CD4-positive, alpha-beta memory T cell (primary cell): ENCODE data around the gene SPTSSB. TPM values are rescaled to one million over a fixed set of nuclear protein-coding genes. Genes with fewer than 3 reads are reported as not detected.

Experiments
- CTCF ChIA-PET: fragments of 350-600 bp; sonication (Branson Sonifier 250); formaldehyde crosslinking; loops from one replicate; lab custom pipeline; 2021; ENCODE audit warnings: inconsistent platforms; ENCODE audit not compliant: partially characterized antibody; lab: Charles Lee
- POLR2A ChIA-PET: fragments of 350-600 bp; sonication (Branson Sonifier 250); formaldehyde crosslinking; loops from one replicate; lab custom pipeline; 2021; ENCODE audit not compliant: partially characterized antibody; lab: Charles Lee
- DNase-seq, 5 donors: peaks; one replicate each; pipeline versions ENCODE4 v3.0.0 to v3.0.0-alpha.2; 2020 to 2022; ENCODE audit warnings: mixed read lengths in 1 of 5
- H3K27ac ChIP-seq: one replicate; pipeline ENCODE4 v1.7.0; 2013; ENCODE audit warnings: low read depth, low read length
- H3K27me3 ChIP-seq: 2 replicates; pipeline ENCODE4 v1.7.0; 2013; ENCODE audit warnings: mild to moderate bottlenecking, low read length, moderate library complexity; ENCODE audit not compliant: insufficient read depth
- H3K36me3 ChIP-seq: 2 replicates; pipeline ENCODE4 v1.7.0; 2013; ENCODE audit warnings: mild to moderate bottlenecking, low read length, moderate library complexity; ENCODE audit not compliant: insufficient read depth
- H3K4me1 ChIP-seq: 2 replicates; pipeline ENCODE4 v1.7.0; 2013; ENCODE audit warnings: mild to moderate bottlenecking, low read length, moderate library complexity; ENCODE audit not compliant: insufficient read depth
- H3K4me3 ChIP-seq, 2 donors: one replicate each; pipeline ENCODE4 v1.7.0; 2013; ENCODE audit warnings: low read length in 2 of 2, mild to moderate bottlenecking in 1 of 2
- H3K9me3 ChIP-seq, 2 donors: one replicate each; pipeline ENCODE4 v1.7.0; 2013; ENCODE audit warnings: low read length in 2 of 2, control low read depth in 1 of 2; ENCODE audit not compliant: control insufficient read depth in 1 of 2
- H3K27ac Mint-ChIP-seq, 7 donors: one replicate each; pipeline ENCODE4 v1.8.0; 2020 to 2021; ENCODE audit warnings: mixed read lengths in 7 of 7, mild to moderate bottlenecking in 6 of 7, inconsistent platforms in 3 of 7, moderate library complexity in 3 of 7
- H3K27me3 Mint-ChIP-seq, 2 donors: one replicate each; pipeline ENCODE4 v1.8.0; 2020 to 2021; ENCODE audit warnings: mixed read lengths in 2 of 2
- H3K36me3 Mint-ChIP-seq, 2 donors: one replicate each; pipeline ENCODE4 v1.8.0; 2020 to 2021; ENCODE audit warnings: mixed read lengths in 2 of 2, inconsistent platforms in 1 of 2, mild to moderate bottlenecking in 1 of 2
- H3K4me1 Mint-ChIP-seq, 4 donors: one replicate each; pipeline ENCODE4 v1.8.0; 2020 to 2021; ENCODE audit warnings: mixed read lengths in 4 of 4, mild to moderate bottlenecking in 1 of 4
- H3K4me3 Mint-ChIP-seq, 8 donors: one replicate each; pipeline ENCODE4 v1.8.0; 2020 to 2021; ENCODE audit warnings: mixed read lengths in 8 of 8, mild to moderate bottlenecking in 7 of 8, moderate library complexity in 6 of 8, inconsistent platforms in 3 of 8
- H3K9me3 Mint-ChIP-seq, 8 donors: one replicate each; pipeline ENCODE4 v1.8.0; 2020 to 2021; ENCODE audit warnings: mixed read lengths in 8 of 8, mild to moderate bottlenecking in 5 of 8, inconsistent platforms in 3 of 8, moderate library complexity in 1 of 8
- intact Hi-C: fragments of 100-400 bp; cut with micrococcal nuclease; formaldehyde crosslinking; loops from one replicate; pipeline ENCODE4 v1.15.1; 2023
- polyA plus RNA-seq, 2 donors: library from polyadenylated mRNA; unstranded; fragments of 300-500 nt; fragmentation: Illumina TruSeq; gene quantifications; one replicate each; pipeline ENCODE4 v1.2.3, GENCODE V29; 2021
- total RNA-seq, 2 experiments: library from RNA; stranded (reverse); gene quantifications; one replicate each; pipeline ENCODE4 v1.2.3, GENCODE V29; 2021

SPTSSB gene
- total and polyA plus RNA-seq, 4 experiments from 2014 or later: 0.08 to 0.79 TPM; not detected in 2

DNA sequence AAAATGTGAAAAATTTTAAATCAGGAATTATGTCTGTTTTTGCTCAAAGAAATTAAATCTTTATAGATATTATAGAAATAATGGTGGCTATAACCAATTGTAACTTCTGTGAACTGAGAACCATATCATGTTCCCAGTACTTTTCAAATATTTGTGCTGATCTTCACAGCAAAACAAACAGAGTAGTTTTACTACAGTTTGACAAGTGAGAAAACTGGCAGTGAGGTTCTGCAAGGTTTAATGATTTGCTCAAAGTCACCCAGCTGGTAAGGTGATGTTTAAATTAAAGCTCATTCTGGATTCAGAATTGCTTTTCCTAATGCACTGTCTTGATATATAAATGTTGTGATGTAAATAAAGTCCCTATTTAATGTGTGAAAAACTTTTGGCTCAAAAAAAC is 22.0 kb upstream of the SPTSSB start:
- no peak for DNase-seq
- intact Hi-C loops: no loop called here
- peak overlapping the region in 1 of 7 donors; percentile 51 for H3K27ac Mint-ChIP-seq
- peaks cover 0 to 6% of the 10 kb centered on the region in 2 donors for H3K27me3 Mint-ChIP-seq
- CTCF ChIA-PET: interaction anchor here (1.3 to 4.6 kb wide), 2 partner anchors 10 to 16 kb away, joined by 3 to 21 read pairs; no protein-coding TSS in a partner anchor
- Histone ChIP-seq H3K4me1 (peaks cover 42% of the 10 kb centered on the region), H3K4me3 (no peak overlapping the region), H3K27me3 (no peaks in the 10 kb centered on the region), H3K36me3 (no peaks in the 10 kb centered on the region), H3K9me3 (no peaks in the 10 kb centered on the region), H3K27ac (no peak overlapping the region)
- H3K36me3 Mint-ChIP-seq: no peaks in the 10 kb centered on the region
- POLR2A ChIA-PET: no interaction called here
- peaks cover 37 to 62% (median 51%) of the 10 kb centered on the region in 4 donors for H3K4me1 Mint-ChIP-seq
- peaks cover 0 to 6% (median 0%) of the 10 kb centered on the region in 8 donors for H3K9me3 Mint-ChIP-seq
- peak overlapping the region in 5 of 8 donors; percentile 37 to 71 (median 56) for H3K4me3 Mint-ChIP-seq

- H3K27ac Mint-ChIP-seq: peak overlapping the region in 2 of 7 donors; percentile 31 to 60
- H3K9me3 ChIP-seq: no peaks in the 10 kb centered on the region
- no peak overlapping the region for H3K27ac ChIP-seq
- H3K27me3 Mint-ChIP-seq: peaks cover 0 to 6% of the 10 kb centered on the region in 2 donors
- POLR2A ChIA-PET: interaction anchor here (1.6 kb wide), 1 partner anchor 9 kb away, joined by 6 read pairs; no protein-coding TSS in a partner anchor
- CTCF ChIA-PET: interaction anchor here (1.3 to 4.6 kb wide), 2 partner anchors 9 to 17 kb away, joined by 3 to 21 read pairs; no protein-coding TSS in a partner anchor
- no peak for DNase-seq
- H3K9me3 Mint-ChIP-seq: peaks cover 0 to 5% (median 0%) of the 10 kb centered on the region in 8 donors
- intact Hi-C loops: no loop called here
- H3K4me1 Mint-ChIP-seq: peaks cover 37 to 57% (median 47%) of the 10 kb centered on the region in 4 donors
- no peaks in the 10 kb centered on the region for H3K36me3 Mint-ChIP-seq
- H3K4me3 Mint-ChIP-seq: peak overlapping the region in 3 of 8 donors; percentile 47 to 55 (median 55)
- H3K4me1 ChIP-seq: peaks cover 42% of the 10 kb centered on the region
- no peaks in the 10 kb centered on the region for H3K36me3 ChIP-seq
- no peaks in the 10 kb centered on the region for H3K27me3 ChIP-seq
- no peak overlapping the region for H3K4me3 ChIP-seq
Observed at GRCh38 chr3:161392853-161393252, 21.5 kb upstream of the SPTSSB start.

DNA sequence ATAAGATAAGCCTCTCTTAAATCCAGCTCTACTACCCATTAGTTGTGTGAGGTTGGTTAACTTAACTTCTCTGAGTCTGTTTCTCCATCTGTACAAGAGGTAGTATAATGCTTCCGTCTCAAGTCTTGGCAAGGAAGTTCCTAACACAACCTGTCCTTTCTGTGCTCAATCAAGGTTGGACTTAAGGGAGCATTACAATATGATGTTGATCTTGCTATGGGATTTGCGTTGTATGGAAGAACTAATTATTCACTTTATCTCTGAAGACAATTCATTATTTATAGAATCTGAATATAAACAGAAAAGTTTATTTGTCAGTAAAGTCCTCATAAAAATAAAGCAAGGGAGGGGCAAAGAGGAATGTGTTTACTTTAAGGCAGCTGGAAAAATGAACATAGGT is 18.9 kb upstream of the SPTSSB start:
- Mint-ChIP-seq H3K27ac (no peak overlapping the region), H3K36me3 (no peaks in the 10 kb centered on the region), H3K4me3 (no peak overlapping the region), H3K4me1 (peaks cover 27 to 32% (median 29%) of the 10 kb centered on the region in 4 donors), H3K9me3 (peaks cover 0 to 2% (median 0%) of the 10 kb centered on the region in 8 donors), H3K27me3 (peaks cover 4 to 7% of the 10 kb centered on the region in 2 donors)
- Histone ChIP-seq H3K36me3 (no peaks in the 10 kb centered on the region), H3K27ac (no peak overlapping the region), H3K4me1 (peaks cover 31% of the 10 kb centered on the region), H3K4me3 (no peak overlapping the region), H3K27me3 (no peaks in the 10 kb centered on the region), H3K9me3 (no peaks in the 10 kb centered on the region)
- DNase-seq: no peak
- CTCF ChIA-PET: no interaction called here
- intact Hi-C loops: no loop called here
- POLR2A ChIA-PET: interaction anchor here (1.3 kb wide), 1 partner anchor 64 kb away, joined by 3 read pairs; no protein-coding TSS in a partner anchor

DNA sequence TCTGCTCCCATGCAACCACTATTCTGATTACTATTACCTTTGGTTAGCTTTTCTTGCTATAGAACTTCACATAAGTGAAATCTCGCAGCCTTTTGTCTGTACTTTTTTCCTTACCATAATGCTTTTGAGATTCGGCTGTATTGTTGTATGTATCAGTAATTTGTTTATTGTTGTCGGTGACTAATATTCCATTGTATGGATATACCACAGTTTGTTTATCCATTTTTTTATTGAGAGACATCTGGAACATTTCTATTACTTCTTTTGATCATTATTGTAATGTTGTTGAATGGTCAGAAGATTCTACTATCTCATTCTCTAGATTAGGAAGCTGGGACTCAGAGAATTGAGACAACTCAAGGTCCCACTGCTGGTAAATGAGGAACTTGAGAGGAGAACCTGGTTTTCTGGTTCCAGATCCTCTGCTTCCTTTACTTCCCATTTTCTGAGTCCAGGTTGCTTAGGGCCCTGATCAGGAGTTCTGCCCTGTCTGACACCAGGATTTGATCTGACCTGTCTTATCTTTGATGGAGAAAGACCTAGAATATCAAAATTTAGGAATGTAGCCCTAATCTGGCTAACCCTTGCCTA is 18.2 kb upstream of the SPTSSB start:
- H3K4me1 Mint-ChIP-seq: peaks cover 20 to 25% (median 22%) of the 10 kb centered on the region in 4 donors
- Histone ChIP-seq H3K27me3 (no peaks in the 10 kb centered on the region), H3K4me1 (peaks cover 25% of the 10 kb centered on the region), H3K36me3 (no peaks in the 10 kb centered on the region), H3K9me3 (no peaks in the 10 kb centered on the region), H3K27ac (no peak overlapping the region), H3K4me3 (no peak overlapping the region)
- ChIA-PET CTCF (no interaction called here), POLR2A (no interaction called here)
- no peak overlapping the region for H3K27ac Mint-ChIP-seq
- peaks cover 0 to 2% (median 0%) of the 10 kb centered on the region in 8 donors for H3K9me3 Mint-ChIP-seq
- H3K4me3 Mint-ChIP-seq: no peak overlapping the region
- DNase-seq: no peak
- no peaks in the 10 kb centered on the region for H3K36me3 Mint-ChIP-seq
- intact Hi-C loops: no loop called here
- H3K27me3 Mint-ChIP-seq: peaks cover 4 to 9% of the 10 kb centered on the region in 2 donors

DNA sequence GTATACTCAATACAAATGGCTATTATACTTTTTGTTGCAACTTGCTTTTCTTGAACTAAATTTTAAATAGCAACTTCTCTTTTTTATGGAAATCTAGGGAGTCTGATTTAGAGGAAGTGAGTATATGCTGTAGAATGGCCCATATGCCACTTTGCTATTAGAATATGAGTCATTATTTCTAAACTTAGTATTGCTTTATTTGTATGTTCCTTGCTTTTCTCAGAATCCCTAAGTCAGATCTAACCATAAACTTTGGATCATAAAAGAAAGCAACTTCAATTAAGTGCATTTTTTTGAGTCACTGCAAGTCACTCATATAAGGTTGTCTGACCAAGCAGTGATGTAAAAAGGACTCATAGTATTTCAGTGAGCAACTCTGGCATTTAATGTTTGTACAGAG is 17.5 kb upstream of the SPTSSB start:
- Histone ChIP-seq H3K4me3 (no peak overlapping the region), H3K36me3 (no peaks in the 10 kb centered on the region), H3K4me1 (peaks cover 18% of the 10 kb centered on the region), H3K9me3 (no peaks in the 10 kb centered on the region), H3K27me3 (no peaks in the 10 kb centered on the region), H3K27ac (no peak overlapping the region)
- intact Hi-C loops: no loop called here
- CTCF ChIA-PET: no interaction called here
- Mint-ChIP-seq H3K36me3 (no peaks in the 10 kb centered on the region), H3K9me3 (peaks cover 0 to 2% (median 0%) of the 10 kb centered on the region in 8 donors), H3K4me3 (no peak overlapping the region), H3K27me3 (peaks cover 9 to 12% of the 10 kb centered on the region in 2 donors), H3K27ac (no peak overlapping the region), H3K4me1 (peaks cover 14 to 18% (median 16%) of the 10 kb centered on the region in 4 donors)
- POLR2A ChIA-PET: no interaction called here
- DNase-seq: no peak

DNA sequence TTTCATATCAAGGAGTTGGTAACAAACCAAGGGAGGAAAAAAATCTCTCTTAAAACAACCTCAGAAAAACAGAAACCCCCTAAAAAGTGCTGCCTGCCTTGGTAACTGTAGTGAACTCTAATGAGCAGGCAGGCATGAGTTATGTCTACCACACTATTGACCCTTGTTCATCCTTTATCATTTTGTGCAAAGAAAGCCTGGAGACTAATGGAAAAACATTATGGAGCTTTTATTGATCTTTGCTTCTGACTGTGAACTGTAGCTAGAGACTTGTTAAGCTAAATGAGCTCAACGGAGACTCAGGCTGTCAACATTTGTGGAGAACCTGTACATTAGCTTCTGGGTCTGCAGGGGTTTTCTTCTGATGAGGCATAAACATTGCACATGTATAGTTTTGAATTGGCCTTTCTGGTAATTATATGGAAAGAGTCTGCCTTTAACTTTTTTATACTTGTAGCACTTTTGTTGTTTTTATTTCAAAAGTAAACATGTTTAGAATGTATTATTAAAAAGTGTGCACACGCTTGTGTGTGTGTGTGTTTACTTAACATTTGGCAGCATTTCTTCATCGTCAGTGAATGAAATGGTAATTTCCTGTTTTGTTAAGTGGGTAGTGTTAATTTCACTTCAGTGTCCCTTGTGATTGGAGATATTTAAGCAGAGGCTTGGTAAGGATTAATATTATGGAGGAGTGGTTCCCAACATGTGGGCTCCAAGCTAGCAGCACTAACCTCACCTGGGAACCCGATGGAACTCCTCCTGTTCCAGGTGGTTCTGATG is 15.9 kb upstream of the SPTSSB start:
- H3K27me3 ChIP-seq: no peaks in the 10 kb centered on the region
- no peak overlapping the region for H3K27ac ChIP-seq
- H3K27me3 Mint-ChIP-seq: peaks cover 9 to 13% of the 10 kb centered on the region in 2 donors

More for the DNA sequence above, 15.9 kb upstream of the SPTSSB start:
- Mint-ChIP-seq H3K4me1 (peaks cover 1 to 3% (median 3%) of the 10 kb centered on the region in 4 donors), H3K36me3 (peaks cover 0 to 3% of the 10 kb centered on the region in 2 donors), H3K9me3 (peaks cover 0 to 2% (median 0%) of the 10 kb centered on the region in 8 donors), H3K4me3 (no peak overlapping the region), H3K27ac (no peak overlapping the region)
- peaks cover 1% of the 10 kb centered on the region for H3K4me1 ChIP-seq
- ChIA-PET POLR2A (no interaction called here), CTCF (no interaction called here)
- no peak overlapping the region for H3K4me3 ChIP-seq
- no peaks in the 10 kb centered on the region for H3K9me3 ChIP-seq
- no peak for DNase-seq
- no peaks in the 10 kb centered on the region for H3K36me3 ChIP-seq
- intact Hi-C loops: no loop called here
